Stimulated activated CD4-positive, alpha-beta T cell treated with anti-CD3 and anti-CD28 coated beads, Interleukin-4, amount 100 ng/mL, for 4 hours (primary cell): ENCODE results near the gene ERFE.

Source experiments
- DNase-seq, 2 experiments: peaks; one replicate each; pipeline ENCODE4 v3.0.0-alpha.2; 2020

ERFE gene

DNA sequence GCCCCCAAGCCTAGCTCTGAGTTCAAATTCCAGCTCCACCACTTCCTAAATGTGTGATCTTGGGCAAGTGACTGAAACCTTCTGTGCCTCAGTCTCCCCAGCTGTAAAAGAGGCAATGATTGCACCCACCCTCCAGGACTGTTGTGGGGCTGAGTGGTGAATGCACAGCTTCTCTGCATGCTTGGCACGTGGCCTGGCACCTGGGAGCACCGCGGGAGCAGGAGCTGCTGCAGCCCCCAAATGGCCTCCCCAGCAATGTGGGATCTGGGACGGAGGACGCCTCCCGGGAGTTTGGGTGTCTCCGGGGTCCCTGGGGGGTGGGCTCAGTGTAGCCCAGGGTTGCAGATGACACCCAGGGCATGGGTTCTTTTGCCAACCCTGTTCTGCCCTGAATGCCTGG lies 18.7 kb upstream of the ERFE start:
- no peak for DNase-seq

DNA sequence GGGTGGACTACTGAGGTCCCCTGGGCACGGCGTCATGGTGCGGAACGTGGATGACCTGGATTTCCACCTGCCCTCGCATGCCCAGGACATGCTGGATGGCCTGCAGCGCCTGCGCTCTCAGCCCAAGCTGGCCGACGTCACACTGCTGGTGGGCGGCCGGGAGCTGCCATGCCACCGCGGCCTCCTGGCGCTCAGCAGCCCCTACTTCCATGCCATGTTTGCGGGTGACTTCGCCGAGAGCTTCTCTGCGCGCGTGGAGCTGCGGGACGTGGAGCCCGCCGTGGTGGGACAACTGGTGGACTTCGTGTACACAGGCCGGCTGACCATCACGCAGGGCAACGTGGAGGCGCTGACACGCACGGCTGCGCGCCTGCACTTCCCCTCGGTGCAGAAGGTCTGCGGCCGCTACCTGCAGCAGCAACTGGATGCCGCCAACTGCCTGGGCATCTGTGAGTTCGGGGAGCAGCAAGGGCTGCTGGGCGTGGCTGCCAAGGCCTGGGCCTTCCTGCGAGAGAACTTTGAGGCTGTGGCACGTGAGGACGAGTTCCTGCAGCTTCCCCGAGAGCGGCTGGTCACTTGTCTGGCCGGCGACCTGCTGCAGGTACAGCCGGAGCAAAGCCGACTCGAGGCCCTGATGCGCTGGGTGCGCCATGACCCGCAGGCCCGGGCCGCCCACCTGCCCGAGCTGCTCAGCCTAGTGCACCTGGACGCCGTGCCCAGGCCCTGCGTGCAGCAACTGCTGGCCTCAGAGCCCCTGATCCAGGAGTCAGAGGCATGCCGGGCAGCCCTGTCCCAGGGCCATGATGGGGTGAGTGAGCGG lies 17.8 kb upstream of the ERFE start:
- DNase-seq = no peak

DNA sequence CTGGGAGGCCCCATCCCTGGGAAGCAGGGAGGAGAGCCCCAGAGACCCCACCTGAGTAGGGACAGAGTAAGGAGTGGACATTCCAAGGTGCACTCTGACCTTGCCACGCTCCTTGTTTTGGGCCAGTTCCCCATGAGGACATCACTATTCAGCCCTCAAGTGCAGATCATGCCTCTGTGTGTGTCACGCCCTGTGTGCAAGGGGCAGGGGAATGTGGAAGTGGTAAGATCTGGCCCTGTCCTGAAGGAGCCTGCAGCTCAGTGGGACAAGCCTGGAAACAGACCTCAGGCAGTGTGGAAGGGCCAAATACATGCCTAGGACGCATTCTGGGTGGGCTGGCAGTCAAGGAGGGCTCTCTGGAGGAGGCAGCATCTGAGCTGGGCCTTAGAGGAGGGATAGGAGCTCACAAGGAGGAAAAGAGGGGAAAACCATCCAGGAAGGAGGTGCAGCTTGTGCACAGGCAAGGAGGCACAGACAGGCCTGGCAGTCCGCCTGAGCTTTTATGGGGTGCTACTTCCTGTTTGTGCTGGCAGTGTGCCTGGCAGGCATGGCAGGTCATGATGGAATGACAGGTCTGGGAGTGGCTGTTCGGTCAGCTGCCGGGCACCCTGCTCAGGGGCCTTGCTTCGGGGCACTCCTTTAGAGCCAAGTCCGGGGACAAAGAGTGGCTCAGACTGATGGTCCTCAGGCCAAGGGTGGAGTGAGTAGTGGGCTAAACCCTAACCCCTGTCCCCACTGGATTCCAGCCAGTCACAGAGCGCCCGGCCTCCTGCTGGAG lies 17.0 kb upstream of the ERFE start:
- no peak for DNase-seq

DNA sequence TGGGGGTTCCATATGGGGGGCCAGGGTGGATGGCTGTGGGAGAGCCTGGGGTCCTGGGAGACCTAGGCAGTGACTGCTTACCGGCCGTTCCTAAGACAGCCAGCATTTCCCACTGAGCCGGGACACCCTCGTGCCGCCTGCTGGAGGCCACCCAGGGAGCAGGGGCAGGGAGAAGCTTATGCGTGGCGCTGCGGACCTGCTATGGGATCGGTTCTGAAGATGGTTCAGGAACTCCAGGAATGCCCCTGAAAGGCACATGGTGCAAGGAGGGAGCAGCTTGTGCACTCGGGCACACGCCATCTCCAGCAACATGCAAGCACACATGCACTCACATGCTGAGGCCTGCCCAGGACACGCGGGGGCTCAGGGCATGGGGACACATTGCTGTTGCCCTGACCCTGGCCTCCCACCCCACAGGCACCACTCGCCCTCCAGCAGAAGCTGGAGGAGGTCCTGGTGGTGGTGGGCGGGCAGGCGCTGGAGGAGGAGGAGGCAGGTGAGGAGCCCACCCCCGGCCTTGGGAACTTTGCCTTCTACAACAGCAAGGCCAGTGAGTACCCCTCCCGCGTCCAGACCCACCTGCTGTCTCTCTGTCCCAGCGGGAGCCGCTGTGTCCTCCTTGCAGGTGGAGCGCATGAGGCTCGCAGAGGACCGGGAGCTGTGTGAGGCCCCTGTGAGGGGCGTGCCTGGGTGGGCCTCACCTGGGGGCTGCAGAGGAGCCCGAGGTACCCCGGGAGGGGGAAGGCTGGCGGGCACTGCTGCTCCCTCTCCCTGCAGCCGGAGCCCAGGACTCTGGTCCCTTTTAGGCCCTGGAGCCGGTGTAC lies 16.2 kb upstream of the ERFE start:
- DNase-seq = no peak

DNA sequence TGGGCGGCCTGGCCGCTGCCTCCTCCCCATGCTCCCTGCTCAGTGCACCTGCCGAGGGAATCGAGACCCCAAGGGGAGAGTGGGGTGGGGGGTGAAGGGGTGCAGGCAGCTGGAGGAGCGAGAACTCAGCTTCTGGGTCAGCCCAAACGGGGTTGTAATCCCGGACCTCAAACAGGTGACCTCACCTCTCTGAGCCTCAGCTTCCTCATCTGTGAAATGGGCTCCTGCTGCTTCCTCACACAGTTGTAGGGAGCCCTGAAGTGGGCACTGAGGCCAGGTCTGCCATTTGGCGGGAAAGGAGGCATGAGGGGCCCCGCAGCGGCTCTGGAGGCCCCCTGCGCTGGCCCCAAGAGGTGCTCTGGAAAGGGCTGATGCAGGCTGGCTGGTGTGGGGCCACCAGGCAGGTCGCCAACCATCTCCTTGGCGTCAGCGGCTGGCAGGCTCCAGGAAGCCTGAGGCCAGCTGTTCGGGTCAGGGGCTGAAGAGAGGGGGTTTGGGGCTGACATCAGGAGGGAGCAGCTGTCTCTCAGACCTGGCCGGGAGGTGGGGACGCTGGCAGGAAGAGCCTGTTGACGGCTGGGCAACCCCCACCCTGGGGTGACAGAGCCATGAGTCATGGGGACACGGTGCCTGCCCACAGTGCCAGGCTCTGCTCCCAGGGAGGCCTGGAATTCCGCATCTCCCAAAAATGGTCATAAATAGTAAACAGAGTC lies 15.4 kb upstream of the ERFE start:
- no peak for DNase-seq

DNA sequence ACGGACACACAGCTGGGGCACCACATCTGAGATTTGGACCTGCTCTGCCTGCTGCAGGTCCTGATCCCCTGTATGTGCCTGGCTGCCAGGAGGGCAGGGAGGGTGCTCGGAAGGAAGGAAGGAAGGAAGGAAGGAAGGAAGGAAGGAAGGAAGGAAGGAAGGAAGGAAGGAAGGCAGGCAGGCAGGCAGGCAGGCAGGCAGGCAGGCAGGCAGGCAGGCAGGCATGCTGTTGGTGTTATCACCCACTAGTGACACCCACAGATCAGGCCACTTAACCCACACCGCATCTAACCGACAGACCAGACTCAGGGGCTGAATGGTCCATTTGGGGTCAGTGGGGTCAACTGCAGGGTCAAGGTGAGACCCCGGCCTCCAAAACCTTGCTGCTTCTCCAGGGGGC lies 14.5 kb upstream of the ERFE start:
- no peak for DNase-seq

DNA sequence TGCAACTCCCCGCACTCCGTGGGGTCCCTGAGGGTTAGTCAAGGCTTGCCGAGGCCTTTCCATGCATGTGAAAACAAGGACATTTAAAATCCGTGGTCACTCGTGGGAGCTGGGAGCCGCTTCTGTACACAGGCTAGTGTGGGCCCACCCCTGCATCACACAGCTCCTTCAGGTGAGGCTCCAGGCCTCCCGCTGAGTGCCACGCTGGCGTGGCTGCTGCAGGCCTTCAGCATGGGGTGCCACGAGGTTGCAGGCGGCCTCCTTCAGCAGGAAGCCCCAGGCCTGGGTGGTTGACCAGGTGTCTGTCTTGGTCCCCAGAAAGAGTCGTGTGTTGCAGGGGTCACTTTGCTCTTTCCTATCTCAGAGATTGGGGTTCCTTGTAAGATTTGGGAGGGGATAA lies 13.7 kb upstream of the ERFE start:
- DNase-seq = no peak

DNA sequence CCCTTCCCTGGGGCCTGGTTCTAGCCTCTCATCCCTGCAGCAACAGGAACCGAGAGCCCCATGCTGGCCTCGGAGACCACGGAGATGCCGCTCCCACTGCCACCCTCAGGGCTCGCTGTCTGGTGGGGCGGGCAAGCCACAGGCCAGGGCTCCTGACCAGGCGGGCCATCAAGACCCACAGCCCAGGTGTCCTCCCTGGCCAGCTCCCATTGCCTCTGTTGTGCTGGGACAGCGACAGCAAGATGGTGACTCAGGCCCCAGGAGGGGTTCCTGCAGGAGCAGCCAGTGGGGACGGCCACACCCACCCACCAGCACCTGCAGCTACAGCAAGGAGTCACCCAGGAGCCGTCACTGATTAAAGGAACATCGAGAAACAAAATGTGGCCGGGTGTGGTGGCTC lies 12.9 kb upstream of the ERFE start:
- no peak for DNase-seq

DNA sequence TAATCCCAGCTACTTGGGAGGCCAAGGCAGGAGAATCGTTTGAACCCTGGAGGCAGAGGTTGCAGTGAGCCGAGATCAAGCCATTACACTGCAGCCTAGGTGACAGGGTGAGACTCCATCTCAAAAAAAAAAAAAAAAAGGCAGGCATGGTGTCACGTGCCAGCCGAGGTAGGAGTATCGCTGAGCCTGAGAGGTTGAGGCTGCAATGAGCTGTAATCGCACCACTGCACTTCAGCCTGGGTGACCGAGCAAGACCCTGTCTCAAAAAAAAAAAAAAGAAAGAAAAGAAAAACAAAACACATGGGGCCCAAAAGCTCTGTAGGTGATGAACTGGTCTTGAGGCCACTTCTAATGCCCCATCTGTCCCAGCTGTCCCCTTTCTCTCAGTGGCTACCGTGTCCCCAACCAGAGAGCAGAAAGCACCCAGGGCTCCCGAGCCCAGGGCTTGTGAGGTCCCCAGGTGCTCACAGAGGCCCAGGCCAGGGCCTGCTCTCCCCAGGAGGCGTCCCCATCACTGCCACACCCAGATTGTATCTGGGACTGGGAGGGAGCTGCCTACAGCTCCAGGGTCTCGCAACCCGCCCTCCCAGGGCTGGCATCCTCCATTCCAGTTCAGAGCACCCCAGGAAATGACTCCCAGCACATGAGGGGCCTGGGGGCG lies 11.8 kb upstream of the ERFE start:
- no peak for DNase-seq

DNA sequence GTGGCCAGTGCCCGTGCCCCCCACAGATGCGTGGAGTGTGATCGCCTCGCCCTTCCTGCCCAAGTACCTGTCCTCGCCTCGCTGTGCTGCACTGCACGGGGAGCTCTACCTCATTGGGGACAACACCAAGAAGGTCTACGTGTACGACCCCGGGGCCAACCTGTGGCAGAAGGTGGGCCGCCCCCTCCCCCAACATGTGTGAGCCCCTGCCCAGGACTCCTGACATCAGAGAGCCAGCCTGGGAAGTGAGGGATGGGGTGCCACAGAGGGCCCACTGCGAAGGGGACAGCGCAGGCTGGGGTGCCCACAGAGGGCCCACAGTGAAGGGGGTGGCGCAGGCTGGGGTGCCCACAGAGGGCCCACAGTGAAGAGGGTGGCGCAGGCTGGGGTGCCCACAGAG lies 9.8 kb upstream of the ERFE start:
- DNase-seq = no peak

DNA sequence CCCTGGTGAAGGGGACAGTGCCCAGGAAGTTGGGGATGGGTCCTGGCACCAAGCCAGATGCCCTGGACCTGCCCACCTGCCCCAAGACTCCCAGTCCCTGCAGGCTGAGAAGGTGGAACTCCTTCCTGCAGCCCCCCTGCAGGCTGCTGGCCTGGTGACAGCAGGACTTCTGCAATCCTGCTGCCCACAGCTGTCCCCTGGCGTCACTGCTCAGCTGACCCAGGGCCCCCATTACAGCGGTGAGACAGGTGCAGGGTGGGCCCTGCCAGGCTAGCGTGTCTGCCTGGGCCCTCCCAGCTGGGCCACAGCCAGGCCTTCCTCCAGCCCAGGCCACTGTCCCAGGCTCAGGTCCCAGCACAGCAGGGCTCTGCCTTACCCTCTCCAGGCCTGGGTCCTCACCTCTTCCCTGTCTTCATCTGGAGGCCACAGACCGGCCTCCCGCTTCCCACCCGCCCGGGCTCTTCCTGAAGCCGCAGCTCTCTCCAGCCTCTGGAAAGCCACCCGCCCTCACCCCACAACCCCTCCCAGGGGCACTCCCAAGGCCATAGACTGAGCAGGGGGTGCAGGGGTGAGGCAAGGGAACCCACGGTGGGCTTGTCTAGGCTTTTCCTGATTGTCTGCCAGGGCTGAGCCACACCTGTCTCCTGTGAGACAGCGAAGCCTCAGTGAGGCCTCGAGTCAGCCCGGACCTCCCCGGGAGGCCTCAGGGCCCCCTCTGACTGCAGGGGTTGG lies 8.8 kb upstream of the ERFE start:
- no peak for DNase-seq

DNA sequence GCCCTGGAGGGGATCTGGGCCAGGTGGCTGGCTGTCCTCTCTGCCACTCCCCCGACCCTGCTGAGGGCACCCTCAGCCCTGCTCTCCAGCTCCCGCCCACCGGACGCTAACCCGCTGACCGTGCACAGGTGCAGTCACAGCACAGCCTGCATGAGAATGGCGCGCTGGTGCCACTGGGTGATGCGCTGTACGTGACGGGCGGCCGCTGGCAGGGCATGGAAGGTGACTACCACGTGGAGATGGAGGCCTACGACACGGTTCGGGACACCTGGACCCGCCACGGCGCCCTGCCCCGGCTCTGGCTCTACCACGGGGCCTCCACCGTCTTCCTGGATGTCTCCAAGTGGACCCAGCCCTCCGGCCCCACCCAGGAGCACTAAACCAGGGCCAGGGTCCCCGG lies 8.1 kb upstream of the ERFE start:
- no peak for DNase-seq

DNA sequence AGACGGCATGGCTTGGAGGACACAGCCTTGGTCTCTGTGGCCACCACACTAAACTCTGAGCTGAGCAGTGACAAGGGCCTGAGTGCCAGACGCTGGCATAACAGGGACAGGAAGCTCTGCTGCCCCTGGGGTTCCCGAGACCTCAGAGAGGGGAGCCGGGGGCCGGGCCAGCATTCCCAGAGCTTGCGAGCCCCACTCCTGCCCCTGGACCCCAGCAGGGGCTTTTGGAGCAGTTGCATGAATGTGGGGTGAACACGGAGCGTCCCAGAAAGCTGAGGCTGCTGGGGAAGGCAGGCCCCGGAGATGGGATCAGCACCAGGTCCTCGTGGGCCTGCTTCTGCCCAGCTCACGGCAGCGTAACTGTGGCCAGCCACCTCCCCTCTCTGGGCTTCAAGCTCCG lies 7.6 kb upstream of the ERFE start:
- DNase-seq = no peak

DNA sequence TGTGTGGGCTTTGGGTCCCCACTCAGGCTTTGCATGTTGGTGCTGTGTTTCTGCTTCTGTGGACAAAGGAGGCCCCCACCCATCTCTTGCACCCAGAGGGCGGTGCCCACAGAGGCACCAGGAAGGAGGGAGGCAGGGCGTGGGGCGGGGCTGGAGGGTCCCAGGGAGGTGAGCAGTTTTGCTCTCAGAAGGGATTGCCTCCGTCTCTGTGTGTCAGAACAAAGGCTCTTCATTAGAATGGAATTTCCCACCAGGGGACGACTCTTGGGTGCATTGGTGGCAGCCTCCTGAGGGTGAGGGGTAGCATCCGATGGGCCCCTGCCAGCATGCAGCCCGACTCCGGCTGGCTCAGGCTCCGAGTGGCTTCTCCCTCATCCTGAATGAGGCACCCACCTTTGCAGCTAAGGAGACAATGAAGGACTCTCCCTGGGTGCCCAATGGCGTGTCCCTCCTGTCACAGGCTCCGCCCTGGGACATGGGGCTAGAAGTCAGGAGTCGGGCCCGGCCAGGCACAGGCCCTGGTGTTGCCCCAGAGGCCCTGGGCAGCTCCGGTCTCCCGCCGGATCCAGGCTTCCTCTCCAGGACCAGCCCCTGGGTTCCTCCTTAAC lies 7.0 kb upstream of the ERFE start:
- no peak for DNase-seq

DNA sequence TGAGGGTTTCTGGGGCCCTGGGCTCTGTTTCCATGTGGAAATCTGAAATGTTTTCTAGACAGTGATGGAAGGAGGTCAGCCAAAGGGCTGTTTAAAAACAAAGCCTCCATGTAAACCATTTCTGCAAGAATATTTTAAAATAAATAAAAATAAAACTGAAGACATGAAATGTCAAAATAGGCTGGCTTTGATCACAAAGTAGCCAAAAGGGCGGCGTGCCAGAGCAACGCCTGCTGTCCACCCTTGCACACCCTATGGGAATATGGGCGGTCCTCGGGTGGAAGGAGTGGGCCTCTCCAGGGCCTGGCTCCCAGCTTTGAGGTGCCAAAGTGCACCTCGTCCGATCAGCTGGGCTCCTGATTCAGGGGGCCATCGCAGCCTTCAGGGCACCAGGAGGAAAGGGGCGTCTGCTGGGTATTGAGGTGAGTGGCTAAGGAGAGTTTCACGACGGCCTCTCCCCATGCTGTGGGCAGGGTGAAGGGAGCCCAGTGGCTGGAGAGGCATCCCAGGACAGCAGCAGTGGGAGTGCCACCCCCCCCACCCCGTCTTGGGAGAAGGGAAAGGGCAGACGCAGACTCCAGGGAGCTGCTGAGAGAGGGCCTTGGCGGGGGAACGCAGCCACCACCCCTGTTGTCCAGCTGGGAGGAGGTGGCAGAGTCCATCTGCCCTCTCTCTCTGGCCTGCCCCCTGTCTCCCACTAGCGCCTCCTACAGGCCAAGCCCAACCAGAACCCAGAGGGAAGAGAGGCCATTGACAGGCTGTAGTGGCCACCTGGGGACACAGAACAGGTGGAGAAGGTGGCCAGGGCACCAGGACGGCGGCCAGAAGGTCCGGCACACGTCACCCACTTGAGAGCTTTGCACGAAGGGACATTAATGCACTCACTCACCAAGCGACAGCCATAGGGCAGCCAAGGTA lies 5.7 kb upstream of the ERFE start:
- DNase-seq = no peak

DNA sequence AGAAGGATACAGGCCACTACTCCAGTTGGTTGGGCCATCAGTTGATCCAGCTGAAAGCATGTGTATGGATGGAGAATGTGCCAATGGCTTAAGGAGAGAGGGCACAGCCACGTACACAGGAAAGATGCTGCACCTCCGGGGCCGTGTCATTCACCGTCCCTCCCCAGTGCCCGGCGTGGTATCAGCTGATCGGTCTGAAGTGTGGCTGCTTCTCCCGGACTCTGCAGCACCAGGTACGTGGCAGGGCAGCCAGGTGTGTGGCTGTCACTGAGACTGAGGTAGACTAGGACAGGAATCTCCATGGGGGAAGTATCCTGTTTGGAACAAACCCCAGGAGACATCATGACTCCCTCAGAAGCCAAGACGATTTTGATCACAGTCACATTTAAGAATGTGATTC lies 4.2 kb upstream of the ERFE start:
- no peak for DNase-seq

DNA sequence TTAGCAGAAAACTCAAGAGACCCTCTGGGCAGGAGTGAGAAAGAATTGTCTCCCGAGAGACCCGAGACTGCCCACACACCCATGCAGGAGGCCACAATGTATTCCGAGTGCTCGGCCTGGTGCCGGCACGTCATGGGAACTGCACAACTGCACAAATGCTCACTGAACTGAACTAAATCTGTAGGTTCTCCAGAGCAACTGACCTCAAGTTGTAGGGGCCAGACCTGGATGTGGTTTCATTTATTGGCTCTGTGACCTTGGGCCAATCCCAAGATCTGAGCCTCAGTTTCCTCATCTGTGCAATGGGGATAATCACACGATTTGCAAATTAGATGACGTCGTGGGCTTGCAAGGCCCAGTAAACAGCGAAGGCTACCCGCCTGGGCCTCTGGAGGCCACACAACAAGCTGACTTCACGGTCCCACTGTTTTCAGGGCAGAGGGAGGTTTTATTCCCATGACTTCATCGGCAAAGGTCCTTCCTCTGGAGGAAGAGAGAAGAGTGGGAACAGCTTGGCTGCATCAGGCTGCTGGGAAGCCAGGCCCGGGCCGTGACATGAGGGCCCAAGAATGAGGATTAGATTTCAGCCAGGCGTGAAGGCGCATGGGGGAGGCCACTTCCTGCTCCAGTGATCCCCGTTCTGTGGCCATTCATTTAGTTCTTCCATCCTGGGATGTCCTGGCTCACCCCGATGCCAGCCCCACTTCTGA lies 3.6 kb upstream of the ERFE start:
- DNase-seq = no peak

DNA sequence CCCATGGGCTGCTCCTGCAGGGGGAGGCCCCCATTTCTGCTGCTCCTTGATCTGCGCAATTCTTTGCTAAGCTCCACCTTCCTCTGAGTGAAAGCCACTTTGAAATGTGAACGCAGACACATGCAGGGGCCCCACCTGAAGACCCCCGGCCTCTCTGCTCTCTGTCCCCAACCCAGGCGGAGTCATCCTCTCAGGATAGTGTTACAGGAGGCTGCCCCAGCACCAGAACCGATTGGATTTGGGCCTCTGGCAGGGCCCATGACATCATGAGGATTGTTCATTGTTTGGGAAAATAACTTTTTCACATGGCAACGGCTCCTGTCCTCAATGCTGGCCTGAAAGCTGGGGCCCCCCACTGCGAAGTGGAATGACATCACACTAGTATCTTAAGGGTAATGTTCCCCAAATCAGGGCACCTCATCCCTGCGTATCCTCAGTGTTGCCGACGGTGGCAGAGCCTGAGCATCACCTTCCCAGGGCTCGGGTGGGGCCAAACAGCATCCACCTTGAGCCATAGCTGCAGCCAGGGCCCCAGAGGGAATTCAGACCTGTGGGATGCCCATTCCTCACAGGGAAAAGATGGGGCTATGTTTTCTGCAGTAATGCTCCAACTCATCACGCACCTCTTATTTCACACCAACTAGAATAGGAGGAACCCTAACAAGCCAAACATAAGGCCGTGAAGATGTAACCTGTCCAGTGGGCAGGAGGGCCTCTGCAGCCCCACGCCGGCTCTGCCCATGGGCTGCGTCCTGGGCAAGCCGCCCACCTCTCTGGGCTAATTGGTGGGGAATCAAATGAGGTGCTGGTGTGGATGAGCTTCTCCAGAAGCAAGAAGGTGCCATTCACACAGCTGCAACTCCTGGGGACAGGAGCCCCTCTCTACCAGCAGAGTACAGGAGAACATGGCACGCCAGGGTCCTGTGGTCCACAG lies 2.7 kb upstream of the ERFE start:
- DNase-seq = no peak
